Measurements from ENCODE around the gene POLR2L. TPM values are rescaled to one million over a fixed set of nuclear protein-coding genes. Genes with fewer than 3 reads are reported as not detected.
A peak's percentile ranks its signal among the peaks of the same experiment; 100 is the strongest.

The POLR2L gene
- polyA plus RNA-seq, 1 of the 3 experiments (the other 2 are of a cell fraction) = 540 TPM

- TF ChIP-seq, protein P1, sequence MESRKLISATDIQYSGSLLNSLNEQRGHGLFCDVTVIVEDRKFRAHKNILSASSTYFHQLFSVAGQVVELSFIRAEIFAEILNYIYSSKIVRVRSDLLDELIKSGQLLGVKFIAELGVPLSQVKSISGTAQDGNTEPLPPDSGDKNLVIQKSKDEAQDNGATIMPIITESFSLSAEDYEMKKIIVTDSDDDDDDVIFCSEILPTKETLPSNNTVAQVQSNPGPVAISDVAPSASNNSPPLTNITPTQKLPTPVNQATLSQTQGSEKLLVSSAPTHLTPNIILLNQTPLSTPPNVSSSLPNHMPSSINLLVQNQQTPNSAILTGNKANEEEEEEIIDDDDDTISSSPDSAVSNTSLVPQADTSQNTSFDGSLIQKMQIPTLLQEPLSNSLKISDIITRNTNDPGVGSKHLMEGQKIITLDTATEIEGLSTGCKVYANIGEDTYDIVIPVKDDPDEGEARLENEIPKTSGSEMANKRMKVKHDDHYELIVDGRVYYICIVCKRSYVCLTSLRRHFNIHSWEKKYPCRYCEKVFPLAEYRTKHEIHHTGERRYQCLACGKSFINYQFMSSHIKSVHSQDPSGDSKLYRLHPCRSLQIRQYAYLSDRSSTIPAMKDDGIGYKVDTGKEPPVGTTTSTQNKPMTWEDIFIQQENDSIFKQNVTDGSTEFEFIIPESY (IDR thresholded peaks at IDR 0.05; ENCODE audit: borderline replicate concordance, low read depth) = no peak
- TF ChIP-seq POLR2AphosphoS5 (IDR thresholded peaks at IDR 0.05; ENCODE audit: low read depth, low read length) (no peak), MAX (IDR thresholded peaks at IDR 0.05; ENCODE audit: low read depth) (no peak), ELF1 (IDR thresholded peaks at IDR 0.05) (no peak), EP300 (IDR thresholded peaks at IDR 0.05; ENCODE audit: borderline replicate concordance in 1 of 2, low read depth in 1 of 2, low read length in 1 of 2) (no peak), TEAD4 (IDR thresholded peaks at IDR 0.05; ENCODE audit: borderline replicate concordance, insufficient read depth) (no peak), TCF12 (IDR thresholded peaks at IDR 0.05) (no peak), RFX5 (IDR thresholded peaks at IDR 0.05; ENCODE audit: low read length) (no peak), SIN3A (IDR thresholded peaks at IDR 0.05; ENCODE audit: borderline replicate concordance, low read depth, low read length) (no peak)
Measured at GRCh38 chr11:815675-816432, 26.5 kb downstream of the POLR2L start (continued).

- TF ChIP-seq SIN3A (IDR thresholded peaks at IDR 0.05; ENCODE audit: borderline replicate concordance, low read depth, low read length) = peak; percentile 36; the same call in 1 of the 2 replicates
- no peak for TF ChIP-seq YY1 (IDR thresholded peaks at IDR 0.05; ENCODE audit: low read depth)
- no peak for DNase-seq
- H4K20me1 ChIP-seq (ENCODE audit: insufficient read depth) = peaks cover 30% of the 10 kb centered on the region
- peaks cover under 1 to 21% of the 10 kb centered on the region in 2 experiments; a peak in 2 of 4 replicates for H3K4me1 ChIP-seq (ENCODE audit: control insufficient read depth in 1 of 2, insufficient read depth in 2 of 2, low read depth in 1 of 2, low read length in 1 of 2)
- H3K27me3 ChIP-seq (ENCODE audit: insufficient read depth) = no peaks in the 10 kb centered on the region
- H3F3A ChIP-seq (replicated peaks; ENCODE audit: insufficient read depth) = peaks cover 34% of the 10 kb centered on the region
- no peaks in the 10 kb centered on the region for H3K9me3 ChIP-seq
- H3K36me3 ChIP-seq (replicated peaks in 1 of 2; ENCODE audit: control insufficient read depth in 1 of 2, insufficient read depth in 2 of 2, low read length in 1 of 2) = peaks cover 27 to 28% of the 10 kb centered on the region in 2 experiments
- H3K4me2 ChIP-seq = no peak overlapping the region
- no peak overlapping the region for H2AFZ ChIP-seq (ENCODE audit: low read depth)
- CTCF ChIA-PET = no interaction called here
- H3K9me2 ChIP-seq = no peaks in the 10 kb centered on the region
- H3K4me3 ChIP-seq (ENCODE audit: low read depth in 2 of 2, low read length in 1 of 2) = no peak overlapping the region
- WGBS (ENCODE audit: low lambda C conversion rate) = 85% methylated on average over 3 of the region's 9 CpGs
- H3K9ac ChIP-seq = no peak overlapping the region
- peaks cover 39% of the 10 kb centered on the region for H3K79me2 ChIP-seq (ENCODE audit: insufficient read depth)
- H3K27ac ChIP-seq (ENCODE audit: low read depth in 2 of 2, low read length in 1 of 2) = no peak overlapping the region
- POLR2A ChIA-PET = no interaction called here
Measured at GRCh38 chr11:813456-814096, 28.8 kb downstream of the POLR2L start.

- Histone ChIP-seq H3K9me3 (no peaks in the 10 kb centered on the region), H3K4me3 (ENCODE audit: low read depth in 2 of 2, low read length in 1 of 2) (no peak overlapping the region), H3K4me2 (no peak overlapping the region), H3K36me3 (replicated peaks in 1 of 2; ENCODE audit: control insufficient read depth in 1 of 2, insufficient read depth in 2 of 2, low read length in 1 of 2) (peaks cover 27 to 28% of the 10 kb centered on the region in 2 experiments), H3F3A (replicated peaks; ENCODE audit: insufficient read depth) (peaks cover 37% of the 10 kb centered on the region), H3K27me3 (ENCODE audit: insufficient read depth) (no peaks in the 10 kb centered on the region), H3K27ac (ENCODE audit: low read depth in 2 of 2, low read length in 1 of 2) (no peak overlapping the region), H2AFZ (ENCODE audit: low read depth) (no peak overlapping the region), H3K4me1 (ENCODE audit: control insufficient read depth in 1 of 2, insufficient read depth in 2 of 2, low read depth in 1 of 2, low read length in 1 of 2) (peaks cover 6 to 19% of the 10 kb centered on the region in 2 experiments; a peak in 2 of 4 replicates), H4K20me1 (ENCODE audit: insufficient read depth) (peaks cover 30% of the 10 kb centered on the region), H3K9me2 (no peaks in the 10 kb centered on the region), H3K9ac (no peak overlapping the region), H3K79me2 (ENCODE audit: insufficient read depth) (peaks cover 44% of the 10 kb centered on the region)
- 88% methylated on average over 4 of the region's 6 CpGs for WGBS (ENCODE audit: low lambda C conversion rate)
- ChIA-PET CTCF (interaction anchor here (1.1 kb wide), 1 partner anchor 86 kb away, joined by 3 read pairs; no protein-coding TSS in a partner anchor), POLR2A (no interaction called here)
- no peak for DNase-seq
- TF ChIP-seq MXI1 (IDR thresholded peaks at IDR 0.05; ENCODE audit: low read depth, low read length) = no peak
- TF ChIP-seq ELF1 (IDR thresholded peaks at IDR 0.05) = no peak
- no peak for TF ChIP-seq EZH2phosphoT487 (IDR thresholded peaks at IDR 0.05; ENCODE audit: borderline replicate concordance, low read depth)
- no peak for TF ChIP-seq RXRA (IDR thresholded peaks at IDR 0.05; ENCODE audit: borderline replicate concordance, low read depth)
- TF ChIP-seq TAF1 (IDR thresholded peaks at IDR 0.05; ENCODE audit: borderline replicate concordance, low read depth, low read length) = no peak
- no peak for TF ChIP-seq CHD2 (IDR thresholded peaks at IDR 0.05; ENCODE audit: low read length, partially characterized antibody)
- TF ChIP-seq FOXM1 (IDR thresholded peaks at IDR 0.05; ENCODE audit: low read depth) = no peak
- TF ChIP-seq GATA2 (CRISPR knock-in tag; IDR thresholded peaks at IDR 0.05) = no peak
- no peak for TF ChIP-seq YY1 (IDR thresholded peaks at IDR 0.05; ENCODE audit: low read depth)
- TF ChIP-seq, protein P1 (IDR thresholded peaks at IDR 0.05; ENCODE audit: borderline replicate concordance, low read depth) = no peak
- no peak for TF ChIP-seq JUND (IDR thresholded peaks at IDR 0.05)
- TF ChIP-seq, protein P2, sequence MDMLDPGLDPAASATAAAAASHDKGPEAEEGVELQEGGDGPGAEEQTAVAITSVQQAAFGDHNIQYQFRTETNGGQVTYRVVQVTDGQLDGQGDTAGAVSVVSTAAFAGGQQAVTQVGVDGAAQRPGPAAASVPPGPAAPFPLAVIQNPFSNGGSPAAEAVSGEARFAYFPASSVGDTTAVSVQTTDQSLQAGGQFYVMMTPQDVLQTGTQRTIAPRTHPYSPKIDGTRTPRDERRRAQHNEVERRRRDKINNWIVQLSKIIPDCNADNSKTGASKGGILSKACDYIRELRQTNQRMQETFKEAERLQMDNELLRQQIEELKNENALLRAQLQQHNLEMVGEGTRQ (IDR thresholded peaks at IDR 0.05; ENCODE audit: borderline replicate concordance, low read depth, low read length) = no peak
- TF ChIP-seq TCF12 (IDR thresholded peaks at IDR 0.05) = no peak
Measured at GRCh38 chr11:813072-813455, 29.3 kb downstream of the POLR2L start.

Data from SK-N-SH (cell line).